Stomach (tissue), 9 donors: ENCODE measurements around the gene ARSG. TPM values are rescaled to one million over a fixed set of nuclear protein-coding genes. Genes with fewer than 3 reads are reported as not detected.
A peak's percentile ranks its signal among the peaks of the same experiment; 100 is the strongest.
"Not testable (repeated sequence)": the region's sequence is repeated elsewhere in the genome, so short reads cannot be mapped to it uniquely, and the experiment has no call there.

Source experiments
- DNase-seq, 2 donors: peaks; one replicate each; pipeline versions ENCODE4 v3.0.0 to v3.0.0-alpha.2; 2013 to 2019
- H3K27ac ChIP-seq, 5 donors: fragments of 200-600 bp in 4 of 5; sonication (generic) in 4 of 5; one replicate each; pipeline ENCODE4 v1.5.1; 2013 to 2019; ENCODE audit warnings: mild to moderate bottlenecking in 1 of 5, moderate library complexity in 1 of 5
- H3K27me3 ChIP-seq, 3 donors: fragments of 200-600 bp; sonication (generic); one replicate each; pipeline ENCODE4 v1.5.1; 2017 to 2019; ENCODE audit warnings: mixed run types in 1 of 3
- H3K36me3 ChIP-seq, 4 donors: fragments of 200-600 bp; sonication (generic); 1 replicate in 3 of 4; 2 replicates in 1 of 4; pipeline ENCODE4 v1.5.1; 2016 to 2019
- H3K4me1 ChIP-seq, 4 donors: fragments of 200-600 bp; sonication (generic); one replicate each; pipeline ENCODE4 v1.5.1; 2016 to 2019
- H3K4me3 ChIP-seq, 4 donors: fragments of 200-600 bp; sonication (generic) in 3 of 4; one replicate each; pipeline ENCODE4 v1.5.1; 2016 to 2019; ENCODE audit warnings: mild to moderate bottlenecking in 1 of 4
- H3K9me3 ChIP-seq, 4 donors: fragments of 200-600 bp; sonication (generic); one replicate each; pipeline ENCODE4 v1.5.1; 2016 to 2019
- EP300 ChIP-seq: sonication (generic); formaldehyde crosslinking; IDR thresholded peaks from one replicate; pipeline ENCODE4 v1.6.1; 2017; ENCODE audit warnings: antibody characterized with exemption
- POLR2A ChIP-seq, 4 donors: fragments of 450-650 bp; IDR thresholded peaks; one replicate each; pipeline ENCODE4 v1.6.1; 2016; ENCODE audit warnings: antibody characterized with exemption in 4 of 4, control low read depth in 2 of 4, mild to moderate bottlenecking in 1 of 4, moderate library complexity in 1 of 4
- POLR2AphosphoS5 ChIP-seq, 3 donors: sonication (generic); formaldehyde crosslinking; IDR thresholded peaks; one replicate each; pipeline ENCODE4 v1.6.1; 2016; ENCODE audit warnings: antibody characterized with exemption in 3 of 3
- WGBS, 5 donors: extraction: QIAGEN DNeasy Blood & Tissue Kit in 3 of 5; methylation state at CpG; one replicate each; pipeline versions ENCODE4 v1.1.5 to v1.1.7; 2013 to 2018; 5-methylcytosine and 5-hydroxymethylcytosine counted together
- intact Hi-C: fragments of 100-400 bp; cut with DNase I; formaldehyde crosslinking; loops from one replicate; pipeline ENCODE4 v1.15.1; 2023; ENCODE audit warnings: low total_unique reads
- polyA plus RNA-seq, 3 donors: library from polyadenylated mRNA; stranded (reverse); fragments of 200-250 nt; gene quantifications; one replicate each; pipeline ENCODE4 v1.2.3, GENCODE V29; 2013
- total RNA-seq, 5 donors: library from RNA; depleted of rRNA; stranded (reverse); fragments of >200 nt; gene quantifications; one replicate each; pipeline versions ENCODE4 v1.1.0 to v1.2.3, GENCODE V29; 2014 to 2016
- TF ChIP-seq, protein P1 (sequence below), 7 experiments: fragments of 450-650 bp in 4 of 7; fragments of 200-600 bp in 3 of 7; sonication (generic) in 3 of 7; IDR thresholded peaks; one replicate each; pipeline ENCODE4 v1.5.1; 2016 to 2019; ENCODE audit warnings: antibody characterized with exemption in 7 of 7, control low read depth in 2 of 7, mild to moderate bottlenecking in 1 of 7
- donor health status: healthy with polysubstance abuse.
- donor health status: Bipolar disorder and iron deficiency.
- donor health status: healthy.

Gene ARSG
- total and polyA plus RNA-seq, 8 donors: 0.45 to 74.7 (median 2.4) TPM

DNA sequence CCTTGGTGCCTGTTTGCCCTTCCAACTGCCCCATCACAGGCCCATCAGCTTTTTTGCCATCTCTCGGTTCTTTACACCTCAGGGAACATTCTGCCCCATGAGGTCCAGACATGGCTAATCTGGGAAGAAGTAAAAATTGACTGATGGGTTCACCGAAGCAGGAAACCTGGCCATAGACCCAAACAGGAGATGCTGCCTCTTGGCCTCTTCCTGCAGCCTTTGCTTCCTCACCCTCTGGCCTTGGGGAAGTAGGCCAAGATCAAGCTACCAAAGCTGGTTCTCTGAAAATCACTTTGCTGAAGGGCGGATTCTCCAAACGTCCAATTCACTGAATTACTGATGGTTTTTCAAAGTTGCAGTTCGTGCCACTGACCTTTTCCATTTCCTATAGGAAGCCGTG lies 56.1 kb downstream of the ARSG start:
- TF ChIP-seq, protein P1, sequence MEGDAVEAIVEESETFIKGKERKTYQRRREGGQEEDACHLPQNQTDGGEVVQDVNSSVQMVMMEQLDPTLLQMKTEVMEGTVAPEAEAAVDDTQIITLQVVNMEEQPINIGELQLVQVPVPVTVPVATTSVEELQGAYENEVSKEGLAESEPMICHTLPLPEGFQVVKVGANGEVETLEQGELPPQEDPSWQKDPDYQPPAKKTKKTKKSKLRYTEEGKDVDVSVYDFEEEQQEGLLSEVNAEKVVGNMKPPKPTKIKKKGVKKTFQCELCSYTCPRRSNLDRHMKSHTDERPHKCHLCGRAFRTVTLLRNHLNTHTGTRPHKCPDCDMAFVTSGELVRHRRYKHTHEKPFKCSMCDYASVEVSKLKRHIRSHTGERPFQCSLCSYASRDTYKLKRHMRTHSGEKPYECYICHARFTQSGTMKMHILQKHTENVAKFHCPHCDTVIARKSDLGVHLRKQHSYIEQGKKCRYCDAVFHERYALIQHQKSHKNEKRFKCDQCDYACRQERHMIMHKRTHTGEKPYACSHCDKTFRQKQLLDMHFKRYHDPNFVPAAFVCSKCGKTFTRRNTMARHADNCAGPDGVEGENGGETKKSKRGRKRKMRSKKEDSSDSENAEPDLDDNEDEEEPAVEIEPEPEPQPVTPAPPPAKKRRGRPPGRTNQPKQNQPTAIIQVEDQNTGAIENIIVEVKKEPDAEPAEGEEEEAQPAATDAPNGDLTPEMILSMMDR (IDR thresholded peaks at IDR 0.05): no peak
- no peak for TF ChIP-seq EP300
- no peak for TF ChIP-seq POLR2A (IDR thresholded peaks at IDR 0.05)
- no peak for TF ChIP-seq POLR2AphosphoS5 (IDR thresholded peaks at IDR 0.05)
- Histone ChIP-seq H3K4me1 (peaks cover 0 to 16% (median 5%) of the 10 kb centered on the region in 4 donors), H3K36me3 (peaks cover 0 to 15% (median 2%) of the 10 kb centered on the region in 4 donors), H3K27me3 (no peaks in the 10 kb centered on the region), H3K9me3 (no peaks in the 10 kb centered on the region), H3K27ac (peak overlapping the region in 2 of 5 donors; percentile 73), H3K4me3 (no peak overlapping the region)
- intact Hi-C loops: no loop called here
- 74 to 90% (median 85%) methylated on average over 6 of the region's 6 CpGs for WGBS, 5 donors
- DNase-seq: no peak

GRCh38 chr17:68349157-68349556 lies 57.9 kb downstream of the ARSG start:
- Histone ChIP-seq H3K4me3 (no peak overlapping the region), H3K36me3 (peaks cover 0 to 11% (median 2%) of the 10 kb centered on the region in 4 donors), H3K27me3 (no peaks in the 10 kb centered on the region), H3K9me3 (no peaks in the 10 kb centered on the region), H3K27ac (no peak overlapping the region), H3K4me1 (peaks cover 0 to 21% (median 5%) of the 10 kb centered on the region in 4 donors)
- TF ChIP-seq EP300 (no peak), POLR2A (IDR thresholded peaks at IDR 0.05) (no peak), POLR2AphosphoS5 (IDR thresholded peaks at IDR 0.05) (no peak)
- TF ChIP-seq, protein P1 (IDR thresholded peaks at IDR 0.05): no peak
- intact Hi-C loops: no loop called here
- 39 to 73% (median 50%) methylated on average over 4 of the region's 4 CpGs for WGBS, 5 donors
- no peak for DNase-seq

DNA sequence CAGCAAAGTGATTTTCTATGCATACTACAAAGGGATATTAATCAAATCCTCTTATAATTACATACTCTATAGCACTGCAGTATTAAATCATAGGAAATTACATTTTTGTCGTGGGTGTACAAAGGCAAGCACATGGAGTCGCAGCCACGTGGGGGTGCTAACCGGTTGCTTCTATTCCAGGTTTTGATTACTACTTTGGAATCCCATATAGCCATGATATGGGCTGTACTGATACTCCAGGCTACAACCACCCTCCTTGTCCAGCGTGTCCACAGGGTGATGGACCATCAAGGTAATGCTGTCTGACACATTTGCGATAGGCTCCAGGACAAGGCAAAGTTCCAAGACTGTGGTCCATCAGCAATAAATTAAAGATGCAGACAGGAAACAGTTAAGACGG lies 60.1 kb downstream of the ARSG start:
- DNase-seq: no peak
- H3K27me3 ChIP-seq: no peaks in the 10 kb centered on the region
- no peaks in the 10 kb centered on the region for H3K9me3 ChIP-seq
- peaks cover 0 to 15% (median 5%) of the 10 kb centered on the region in 4 donors for H3K4me1 ChIP-seq
- H3K36me3 ChIP-seq: peaks cover 0 to 4% (median under 1%) of the 10 kb centered on the region in 4 donors
- H3K27ac ChIP-seq: no peak overlapping the region
- H3K4me3 ChIP-seq: no peak overlapping the region
- TF ChIP-seq POLR2A (IDR thresholded peaks at IDR 0.05): no peak
- TF ChIP-seq POLR2AphosphoS5 (IDR thresholded peaks at IDR 0.05): no peak
- TF ChIP-seq, protein P1 (IDR thresholded peaks at IDR 0.05): no peak
- no peak for TF ChIP-seq EP300
- 80 to 90% (median 81%) methylated on average over 7 of the region's 7 CpGs for WGBS, 5 donors
- intact Hi-C loops: no loop called here

- intact Hi-C loops: no loop called here
These were observed 60.7 kb downstream of the ARSG start for GRCh38 chr17:68352041-68352440.

GRCh38 chr17:68352671-68353070 lies 61.4 kb downstream of the ARSG start:
- H3K36me3 ChIP-seq: peaks cover 0 to 13% (median 0%) of the 10 kb centered on the region in 4 donors
- intact Hi-C loops, H3K27me3 ChIP-seq, H3K27ac ChIP-seq, H3K9me3 ChIP-seq, H3K4me3 ChIP-seq, DNase-seq: not testable (repeated sequence)
- 90 to 95% (median 92%) methylated on average over 9 of the region's 9 CpGs for WGBS, 5 donors
- peaks cover 0 to 15% (median 5%) of the 10 kb centered on the region in 4 donors for H3K4me1 ChIP-seq

More at GRCh38 chr17:68352041-68352440, 60.7 kb downstream of the ARSG start:
- WGBS, 5 donors: 60 to 76% (median 63%) methylated on average over 3 of the region's 3 CpGs
- no peak overlapping the region for H3K27ac ChIP-seq
- peaks cover 0 to 15% (median 5%) of the 10 kb centered on the region in 4 donors for H3K4me1 ChIP-seq
- H3K36me3 ChIP-seq: peaks cover 0 to 7% (median 2%) of the 10 kb centered on the region in 4 donors
- TF ChIP-seq EP300 (no peak), POLR2A (IDR thresholded peaks at IDR 0.05) (no peak), POLR2AphosphoS5 (IDR thresholded peaks at IDR 0.05) (no peak)
- TF ChIP-seq, protein P1 (IDR thresholded peaks at IDR 0.05): no peak
- no peaks in the 10 kb centered on the region for H3K27me3 ChIP-seq
- no peak overlapping the region for H3K4me3 ChIP-seq
- no peaks in the 10 kb centered on the region for H3K9me3 ChIP-seq
- DNase-seq: no peak
